ENCODE results near the gene ERBB3. TPM values are rescaled to one million over a fixed set of nuclear protein-coding genes. Genes with fewer than 3 reads are reported as not detected.

ERBB3 gene
- total RNA-seq, 1 experiment from 2014 or later = 56.5 TPM

GRCh38 chr12:56061982-56062381 is 18.0 kb upstream of the ERBB3 start:
- H3K4ac ChIP-seq (ENCODE audit: low read depth, low read length) = no peak overlapping the region
- H3K27ac ChIP-seq (ENCODE audit: insufficient read length, low read depth, low read length) = no peak overlapping the region
- H2BK5ac ChIP-seq (ENCODE audit: insufficient read length, low read length) = no peak overlapping the region
- H3K4me1 ChIP-seq (ENCODE audit: insufficient read depth, low read length) = no peaks in the 10 kb centered on the region
- H2BK12ac ChIP-seq (ENCODE audit: insufficient read length, low read depth, low read length) = no peak overlapping the region
- Mint-ChIP-seq H3K36me3 (ENCODE audit: insufficient read depth in 1 of 3, low read depth in 3 of 3) (no peaks in the 10 kb centered on the region; a peak in 1 of 7 replicates), H3K4me1 (no peaks in the 10 kb centered on the region), H3K9me3 (no peaks in the 10 kb centered on the region), H3K4me3 (no peak overlapping the region), H3K27me3 (ENCODE audit: low read depth) (no peaks in the 10 kb centered on the region), H3K27ac (no peak overlapping the region)
- no peak overlapping the region for H3K23ac ChIP-seq (ENCODE audit: insufficient read length, low read depth, low read length)
- no peak overlapping the region for H4K91ac ChIP-seq (ENCODE audit: insufficient read length, low read depth, low read length)
- H2BK120ac ChIP-seq (ENCODE audit: low read depth, low read length, poor library complexity, severe bottlenecking) = no peak overlapping the region
- H3K9ac ChIP-seq (ENCODE audit: extremely low read depth, insufficient read length, low read length) = no peak overlapping the region
- H4K8ac ChIP-seq (replicated peaks; ENCODE audit: insufficient read length, low read depth, low read length) = no peak overlapping the region
- no peak overlapping the region for H3K56ac ChIP-seq (ENCODE audit: insufficient read length, low read depth, low read length)
- no peak overlapping the region for H2BK20ac ChIP-seq (ENCODE audit: low read depth, low read length, poor library complexity, severe bottlenecking)
- no peaks in the 10 kb centered on the region for H3K23me2 ChIP-seq (ENCODE audit: insufficient read length, low read depth, low read length, poor library complexity, severe bottlenecking)
- DNase-seq = no peak
- no peak overlapping the region for H4K5ac ChIP-seq (ENCODE audit: insufficient read length, low read depth, low read length)
- H3K79me2 ChIP-seq (ENCODE audit: insufficient read depth, low read length) = no peaks in the 10 kb centered on the region
- no peak overlapping the region for H3K18ac ChIP-seq (ENCODE audit: insufficient read length, low read depth, low read length)
- no peaks in the 10 kb centered on the region for H3K79me1 ChIP-seq (ENCODE audit: insufficient read depth, low read depth, low read length, poor library complexity, severe bottlenecking)
- no peak overlapping the region for H3T11ph ChIP-seq (ENCODE audit: low read length)
- H3K27me3 ChIP-seq (ENCODE audit: insufficient read depth, low read length) = no peaks in the 10 kb centered on the region
- TF ChIP-seq, protein P1, sequence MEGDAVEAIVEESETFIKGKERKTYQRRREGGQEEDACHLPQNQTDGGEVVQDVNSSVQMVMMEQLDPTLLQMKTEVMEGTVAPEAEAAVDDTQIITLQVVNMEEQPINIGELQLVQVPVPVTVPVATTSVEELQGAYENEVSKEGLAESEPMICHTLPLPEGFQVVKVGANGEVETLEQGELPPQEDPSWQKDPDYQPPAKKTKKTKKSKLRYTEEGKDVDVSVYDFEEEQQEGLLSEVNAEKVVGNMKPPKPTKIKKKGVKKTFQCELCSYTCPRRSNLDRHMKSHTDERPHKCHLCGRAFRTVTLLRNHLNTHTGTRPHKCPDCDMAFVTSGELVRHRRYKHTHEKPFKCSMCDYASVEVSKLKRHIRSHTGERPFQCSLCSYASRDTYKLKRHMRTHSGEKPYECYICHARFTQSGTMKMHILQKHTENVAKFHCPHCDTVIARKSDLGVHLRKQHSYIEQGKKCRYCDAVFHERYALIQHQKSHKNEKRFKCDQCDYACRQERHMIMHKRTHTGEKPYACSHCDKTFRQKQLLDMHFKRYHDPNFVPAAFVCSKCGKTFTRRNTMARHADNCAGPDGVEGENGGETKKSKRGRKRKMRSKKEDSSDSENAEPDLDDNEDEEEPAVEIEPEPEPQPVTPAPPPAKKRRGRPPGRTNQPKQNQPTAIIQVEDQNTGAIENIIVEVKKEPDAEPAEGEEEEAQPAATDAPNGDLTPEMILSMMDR (conservative IDR thresholded peaks at IDR 0.05) = no peak
- no peak overlapping the region for H2AFZ ChIP-seq (ENCODE audit: low read length)
- H3K4me2 ChIP-seq (ENCODE audit: insufficient read depth, insufficient read length, low read length) = no peak overlapping the region
- no CpG with 5 or more reads among the region's 5 CpGs for WGBS (ENCODE audit: extremely low coverage, insufficient read length, low lambda C conversion rate)
- no peak overlapping the region for H3K14ac ChIP-seq (ENCODE audit: insufficient read depth, low read length)
- H2BK15ac ChIP-seq (ENCODE audit: low read depth, low read length) = no peak overlapping the region
- no peak overlapping the region for H2AK5ac ChIP-seq (ENCODE audit: insufficient read length, low read length)
- no peaks in the 10 kb centered on the region for H4K20me1 ChIP-seq (ENCODE audit: control insufficient read depth, insufficient read depth, insufficient read length)
- no peaks in the 10 kb centered on the region for H3K9me3 ChIP-seq (ENCODE audit: control insufficient read depth, low read depth, low read length)
